ENCODE measurements around the gene TBCE.

Gene TBCE

DNA sequence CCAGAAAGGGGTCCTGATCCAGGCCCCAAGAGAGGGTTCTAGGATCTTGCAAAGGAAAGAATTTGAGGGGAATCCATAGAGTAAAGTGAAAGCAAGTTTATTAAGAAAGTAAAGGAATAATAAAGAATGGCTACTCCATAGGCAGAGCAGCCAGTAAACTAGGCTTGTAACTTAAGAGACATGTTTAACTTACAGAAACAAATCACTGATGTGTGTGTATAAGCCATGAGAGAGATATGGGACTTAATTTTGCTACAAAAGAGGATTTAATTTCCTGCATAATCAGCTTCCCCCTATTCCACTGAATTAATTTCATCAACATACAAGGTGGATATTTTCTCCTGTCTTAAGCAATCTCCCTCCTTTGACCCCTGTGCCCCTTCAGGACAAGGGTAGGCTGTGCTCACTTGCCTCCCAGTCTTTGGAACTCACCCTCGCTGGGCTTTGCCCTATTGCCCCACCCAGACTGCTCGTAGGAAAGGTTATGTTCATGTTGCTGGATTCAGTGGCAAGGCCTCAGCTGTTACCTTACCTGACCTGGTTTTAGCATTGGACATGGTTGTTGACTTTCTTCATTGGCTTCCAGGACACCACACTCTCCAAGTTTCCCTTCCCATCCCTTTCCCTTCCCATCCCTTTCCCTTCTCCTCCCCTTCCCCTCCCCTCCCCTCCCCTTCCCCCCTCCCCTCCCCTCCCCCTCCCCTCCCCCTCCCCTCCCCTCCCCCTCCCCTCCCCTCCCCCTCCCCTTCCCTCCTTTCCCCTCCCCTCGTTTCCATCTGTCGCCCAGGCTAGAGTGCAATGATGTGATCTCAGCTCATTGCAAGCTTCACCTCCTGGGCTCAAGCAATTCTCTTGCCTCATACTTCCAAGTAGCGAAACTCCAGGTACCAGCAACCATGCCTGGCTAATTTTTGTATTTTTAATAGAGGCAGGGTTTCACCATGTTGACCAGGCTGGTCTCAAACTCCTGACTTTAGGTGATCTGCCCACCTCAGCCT is 44.6 kb downstream of the TBCE start:
- DNase-seq, result no peak

DNA sequence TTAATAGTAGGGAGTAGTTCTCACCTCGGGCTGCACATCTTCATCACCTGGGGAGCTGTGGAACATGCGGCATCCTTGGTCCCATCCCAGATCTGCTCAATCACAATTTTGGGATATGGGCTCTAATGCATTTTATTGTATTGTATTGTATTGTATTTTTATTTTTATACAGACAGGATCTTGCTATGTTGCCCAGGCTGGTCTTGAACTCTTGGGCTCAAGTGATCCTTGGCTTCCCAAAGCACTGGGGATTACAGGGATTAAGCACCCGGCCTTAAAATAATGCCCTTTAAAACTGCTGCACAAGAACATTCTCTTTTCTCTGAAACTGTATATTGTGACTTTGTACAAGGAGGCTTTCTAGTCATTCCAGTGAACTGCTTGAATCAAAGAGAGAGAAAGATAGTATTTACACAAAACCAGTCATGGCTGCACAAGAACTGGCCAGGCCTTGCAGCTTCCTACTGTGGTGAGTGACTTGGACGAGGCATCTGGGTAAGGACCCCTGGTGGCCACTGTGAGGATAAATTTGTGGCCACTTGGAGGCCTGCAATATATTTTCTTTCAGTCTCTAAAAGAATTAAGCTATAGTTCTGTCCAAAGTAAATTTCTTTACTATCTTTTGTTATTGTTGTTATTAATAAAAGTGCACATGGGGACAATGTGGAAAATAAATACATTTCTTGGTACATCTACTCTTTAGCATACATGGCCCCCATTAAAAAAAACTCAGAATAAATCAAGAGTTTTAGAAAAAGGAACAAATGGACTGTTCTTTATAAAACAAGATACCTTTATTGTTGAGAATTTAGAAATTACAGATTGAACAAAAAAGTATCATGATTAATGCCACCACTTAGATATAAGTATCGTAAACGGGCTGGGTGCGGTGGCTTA is 48.0 kb downstream of the TBCE start:
- DNase-seq, result peak; percentile 59

DNA sequence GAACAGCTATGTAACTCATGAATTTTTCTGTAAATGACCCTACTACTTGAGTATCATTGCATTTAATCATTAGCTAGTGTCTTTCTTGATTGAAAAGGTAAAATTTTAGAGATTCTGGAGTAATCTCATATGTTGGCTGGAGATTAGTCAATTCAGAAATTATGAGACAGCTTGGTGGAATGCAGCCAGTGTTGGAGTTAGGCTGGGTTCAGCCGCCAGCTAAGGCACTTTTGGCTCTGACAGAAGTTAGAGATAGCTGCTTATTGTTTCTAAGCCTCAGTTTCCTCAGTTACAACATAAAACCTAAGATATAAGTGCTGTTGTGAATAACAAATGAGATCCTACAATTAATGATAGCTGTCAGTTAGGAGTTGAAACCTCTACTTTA is 49.4 kb downstream of the TBCE start:
- DNase-seq, result no peak

DNA sequence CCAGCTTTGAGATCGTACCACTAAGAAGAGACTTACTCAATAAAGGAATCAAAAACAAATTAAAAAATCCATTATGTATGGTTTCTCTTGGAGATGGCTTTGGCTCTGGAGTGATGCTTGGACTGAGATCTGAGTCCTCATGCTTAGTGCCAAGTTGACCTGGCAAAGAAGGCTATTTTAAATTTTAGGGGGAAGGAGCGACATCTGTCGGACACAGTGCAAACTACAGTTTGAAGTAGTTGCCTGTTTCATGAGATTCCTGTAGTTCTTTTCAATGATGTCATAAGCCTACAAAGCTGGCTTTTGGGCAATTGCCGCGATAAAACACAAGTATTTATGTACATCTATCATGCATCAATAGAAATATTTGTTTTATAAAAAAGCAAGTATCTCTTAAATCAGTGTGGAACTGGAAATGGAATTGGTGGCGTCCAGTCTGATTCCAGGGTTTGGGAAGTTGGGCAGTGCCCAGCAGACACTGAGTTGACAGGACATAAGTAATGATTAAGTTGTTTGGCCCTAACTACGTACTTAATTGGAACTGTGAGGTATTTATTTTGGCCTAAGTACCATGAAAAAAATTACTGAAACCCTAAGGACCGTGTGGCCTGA is 50.0 kb downstream of the TBCE start:
- DNase-seq, result peak; percentile 61

DNA sequence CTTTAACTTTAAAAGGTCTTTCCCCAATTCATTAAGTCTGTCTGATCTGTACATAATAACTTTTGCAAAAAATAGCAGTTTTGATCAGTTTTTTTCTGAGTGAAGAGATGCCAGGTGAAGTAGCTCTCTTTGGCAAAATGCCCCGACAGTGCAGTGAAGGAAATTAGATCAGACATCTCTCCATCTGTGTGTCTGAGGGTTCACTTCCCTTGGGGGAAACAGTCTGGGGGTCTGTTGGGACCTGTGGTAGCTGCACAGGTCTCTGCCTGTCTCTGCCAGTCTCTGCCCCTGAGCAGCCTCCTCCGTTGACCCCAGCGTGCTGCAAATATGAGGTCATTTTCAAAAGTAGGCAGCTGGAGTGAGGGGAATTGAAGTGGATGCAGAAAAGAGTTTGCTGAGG is 54.5 kb downstream of the TBCE start:
- DNase-seq, result no peak

DNA sequence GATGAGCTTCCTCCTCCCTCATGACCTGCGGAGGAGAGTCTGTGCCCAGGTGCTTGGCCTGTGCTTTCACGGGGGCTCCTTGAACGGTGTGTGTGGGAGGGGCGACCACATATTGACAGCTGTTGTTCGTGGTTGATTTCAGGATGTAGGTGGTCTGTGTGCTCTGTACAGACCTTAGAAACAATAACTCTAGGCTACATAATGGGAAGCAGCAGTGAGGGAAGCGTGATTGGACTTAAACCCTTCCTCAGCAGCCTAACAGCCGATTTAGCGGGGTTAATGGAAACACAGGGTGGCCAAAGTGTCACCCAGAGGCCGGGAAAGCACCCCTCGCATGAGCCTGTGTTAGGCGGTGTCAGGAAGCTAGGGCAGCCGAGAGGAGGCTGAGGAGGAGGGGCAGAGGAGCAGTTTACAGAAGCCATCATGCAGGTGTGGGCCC is 56.0 kb downstream of the TBCE start:
- DNase-seq, result peak; percentile 20

DNA sequence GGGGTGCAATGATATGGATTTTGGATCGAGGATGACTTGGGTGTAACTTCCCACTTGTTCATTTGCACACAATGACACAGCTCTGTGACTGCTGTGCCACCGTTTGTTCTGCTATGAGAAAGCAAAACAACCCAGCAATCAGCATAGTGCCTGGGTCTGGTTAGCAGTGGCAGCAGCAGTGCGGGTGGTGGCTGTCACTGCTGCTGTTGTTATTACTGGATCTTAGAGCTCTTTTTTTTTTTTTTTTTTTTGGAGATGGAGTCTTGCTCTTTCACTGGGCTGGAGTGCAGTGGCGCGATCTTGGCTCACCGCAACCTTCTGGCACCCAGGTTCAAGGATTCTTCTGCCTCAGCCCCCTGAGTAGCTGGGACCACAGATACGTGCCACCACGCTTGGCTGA is 56.9 kb downstream of the TBCE start:
- DNase-seq, result no peak

DNA sequence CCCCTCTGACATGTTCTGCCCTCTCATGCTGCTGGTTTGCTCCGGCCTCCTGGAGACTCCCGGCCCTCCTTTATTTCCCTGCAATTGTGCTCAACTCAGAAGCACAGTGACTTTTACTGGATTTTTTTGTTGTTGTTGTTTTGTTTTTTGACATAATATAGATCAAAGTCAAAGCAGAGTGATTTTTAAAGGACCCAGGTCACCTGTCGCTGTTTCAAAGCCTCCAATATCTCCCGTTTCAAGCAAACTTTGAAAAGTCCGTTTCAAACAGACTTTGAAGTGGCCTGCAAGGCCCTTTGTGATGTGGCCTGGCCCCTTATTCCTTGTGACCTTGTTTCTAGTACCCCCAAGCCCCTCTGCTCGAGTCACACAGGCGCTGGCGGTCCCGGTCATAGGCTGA is 58.1 kb downstream of the TBCE start:
- DNase-seq, result no peak

DNA sequence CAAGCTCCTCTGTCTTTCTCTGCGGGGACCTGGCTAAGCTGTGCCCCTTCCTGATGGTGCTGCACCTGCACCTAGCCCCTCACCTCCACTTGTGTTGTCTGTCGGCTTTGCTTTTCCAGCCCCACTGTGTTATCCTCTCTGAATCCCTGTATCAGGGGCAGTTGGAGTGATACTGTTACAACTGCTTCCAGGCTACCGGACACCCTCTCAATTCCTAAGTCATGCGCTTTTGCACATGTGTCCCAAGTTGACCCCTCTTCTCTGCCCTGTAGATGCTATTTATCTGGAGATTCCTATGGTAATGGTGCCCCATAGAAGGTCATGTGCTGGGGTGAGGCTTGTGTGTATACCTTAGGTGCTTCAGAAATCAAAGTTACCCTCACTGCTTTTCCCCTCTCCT is 58.9 kb downstream of the TBCE start:
- DNase-seq, result no peak

DNA sequence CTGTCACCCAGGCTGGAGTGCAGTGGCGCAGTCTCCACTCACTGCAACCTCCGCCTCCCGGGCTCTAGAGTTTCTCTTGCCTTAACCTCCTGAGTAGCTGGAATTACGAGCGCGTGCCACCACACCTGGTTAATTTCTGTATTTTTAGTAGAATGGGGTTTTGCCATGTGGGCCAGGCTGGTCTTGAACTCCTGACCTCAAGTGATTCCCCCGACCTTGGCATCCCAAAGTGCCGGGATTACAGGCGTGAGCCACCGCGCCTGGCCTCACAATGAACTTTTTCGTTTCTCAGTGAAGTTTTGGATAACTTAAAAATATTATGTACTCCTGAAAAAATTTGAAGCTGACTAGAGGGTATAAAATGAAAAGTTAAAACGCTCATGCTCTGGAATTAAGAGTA is 59.5 kb downstream of the TBCE start:
- no peak for DNase-seq

DNA sequence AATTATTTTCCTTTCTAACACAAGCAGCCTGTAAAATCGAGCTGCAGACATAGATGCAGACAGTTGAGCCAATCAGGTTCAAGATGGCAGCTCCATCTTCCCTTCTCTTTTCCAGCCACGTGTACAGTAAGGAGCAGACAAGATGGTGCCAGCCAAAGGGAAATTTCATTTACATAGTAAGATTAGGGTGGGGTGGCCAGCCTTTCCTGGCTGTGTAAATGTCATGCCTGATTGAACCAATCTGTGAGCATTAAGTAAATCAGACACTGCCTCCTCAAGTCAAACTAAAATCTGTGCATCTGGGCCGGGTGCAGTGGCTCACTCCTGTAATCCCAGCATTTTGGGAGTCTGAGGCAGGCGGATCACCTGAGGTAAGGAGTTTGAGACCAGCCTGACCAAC is 60.2 kb downstream of the TBCE start:
- no peak for DNase-seq

DNA sequence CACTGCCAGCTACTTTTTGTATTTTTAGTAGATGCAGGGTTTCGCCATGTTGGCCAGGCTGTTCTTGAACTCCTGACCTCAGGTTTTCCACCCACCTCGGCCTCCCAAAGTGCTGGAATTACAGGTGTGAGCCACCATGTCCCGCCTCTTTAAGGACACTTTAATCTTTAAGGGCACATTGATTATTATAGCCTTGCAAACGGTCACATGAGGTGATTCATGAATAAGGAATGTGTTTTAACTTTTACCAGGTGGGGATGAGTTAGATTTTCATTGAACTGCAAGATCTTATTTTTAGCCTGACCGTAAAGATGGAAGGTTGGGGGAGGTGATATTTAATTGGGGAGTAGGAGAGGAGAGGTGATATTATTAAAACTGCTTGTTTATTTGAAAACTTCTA is 61.9 kb downstream of the TBCE start:
- DNase-seq, result no peak

DNA sequence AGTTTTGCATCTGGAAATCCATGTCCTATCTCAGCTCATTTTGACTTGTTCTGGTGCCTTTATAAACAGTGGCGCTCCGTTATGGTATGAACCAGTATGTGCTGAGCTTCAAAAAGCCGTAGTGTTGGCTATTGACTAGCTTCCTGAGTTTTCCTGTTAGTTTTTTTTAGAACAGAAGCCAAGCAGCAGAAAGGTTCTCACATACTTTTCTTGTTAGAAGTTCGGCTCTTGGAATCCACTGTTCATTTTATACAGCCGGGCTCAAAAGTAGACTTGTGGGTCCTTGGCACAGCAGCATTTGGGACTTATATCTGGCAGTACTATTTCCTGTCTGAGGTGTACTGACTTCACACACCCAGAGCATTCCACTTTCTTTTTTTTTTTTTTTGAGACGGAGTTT is 63.8 kb downstream of the TBCE start:
- DNase-seq, result no peak

DNA sequence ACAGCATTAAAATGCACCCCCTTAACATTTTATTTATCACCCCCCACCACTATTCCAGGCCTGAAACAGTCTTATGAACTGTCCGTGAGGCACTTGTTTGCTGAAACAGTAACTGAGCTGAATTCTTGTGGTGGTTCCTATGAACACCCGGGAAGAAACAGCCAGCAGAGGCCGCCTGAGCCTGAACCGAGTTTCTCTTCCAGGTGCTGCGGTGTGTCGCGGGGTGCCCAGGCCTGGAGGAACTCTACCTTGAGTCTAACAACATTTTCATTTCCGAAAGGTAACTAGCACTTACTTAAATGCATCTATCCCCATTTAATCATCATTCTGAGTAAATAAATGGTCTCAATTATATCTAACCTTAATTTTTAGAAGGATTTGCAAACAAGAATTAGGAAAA is 66.8 kb downstream of the TBCE start:
- DNase-seq, result no peak

DNA sequence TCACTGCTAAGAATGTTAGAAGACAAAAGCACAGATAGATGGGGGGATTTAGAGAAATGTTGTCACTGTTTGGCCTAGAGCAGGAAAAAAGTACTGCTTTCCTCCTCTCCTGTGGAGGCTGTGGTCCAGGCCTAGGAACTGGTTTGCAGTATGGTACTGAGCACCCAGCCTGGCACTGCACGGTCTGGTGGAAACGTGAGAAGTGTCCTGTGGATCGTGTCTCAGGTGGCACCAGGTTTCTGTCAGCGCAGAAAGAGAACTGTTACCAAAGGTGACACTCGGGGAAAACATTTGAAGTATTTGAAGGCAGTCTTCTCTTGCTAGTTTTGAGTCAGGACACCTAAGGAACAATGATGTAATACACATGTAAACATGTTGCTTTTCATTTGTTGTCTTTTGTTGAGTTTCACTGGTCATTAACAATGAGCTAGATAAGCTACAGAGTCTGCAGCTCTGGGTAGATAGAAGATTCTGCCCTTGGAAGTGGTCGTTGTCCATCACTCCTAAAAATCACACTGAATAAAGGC is 74.0 kb downstream of the TBCE start:
- no peak for DNase-seq

DNA sequence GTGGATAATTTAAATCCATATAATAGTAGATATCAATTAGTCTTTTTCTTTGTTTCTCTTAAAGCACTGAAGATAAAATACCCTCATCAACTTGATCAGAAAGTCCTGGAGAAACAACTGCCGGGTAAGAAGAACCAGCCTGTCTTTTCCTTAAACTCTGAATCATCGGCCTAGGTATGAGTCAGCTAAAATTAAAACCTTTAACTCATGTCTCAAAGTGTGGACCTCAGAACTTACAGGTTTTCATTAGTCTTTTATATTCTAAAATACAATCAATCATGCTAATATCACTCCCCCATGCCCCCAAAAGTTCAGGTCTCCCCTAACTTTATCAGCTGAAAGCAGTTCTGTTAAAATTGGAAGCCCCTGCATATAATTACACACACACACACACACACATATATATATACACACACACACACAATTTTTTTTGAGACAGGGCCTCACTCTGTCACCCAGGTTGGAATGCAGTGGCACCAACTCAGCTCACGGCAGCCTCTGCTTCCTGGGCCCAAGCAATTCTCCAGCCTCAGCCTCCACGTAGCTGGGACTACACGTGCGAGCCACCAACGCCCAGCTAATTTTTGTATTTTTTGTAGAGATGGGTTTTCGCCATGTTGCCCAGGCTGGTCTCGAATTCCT is 75.7 kb downstream of the TBCE start:
- no peak for DNase-seq

DNA sequence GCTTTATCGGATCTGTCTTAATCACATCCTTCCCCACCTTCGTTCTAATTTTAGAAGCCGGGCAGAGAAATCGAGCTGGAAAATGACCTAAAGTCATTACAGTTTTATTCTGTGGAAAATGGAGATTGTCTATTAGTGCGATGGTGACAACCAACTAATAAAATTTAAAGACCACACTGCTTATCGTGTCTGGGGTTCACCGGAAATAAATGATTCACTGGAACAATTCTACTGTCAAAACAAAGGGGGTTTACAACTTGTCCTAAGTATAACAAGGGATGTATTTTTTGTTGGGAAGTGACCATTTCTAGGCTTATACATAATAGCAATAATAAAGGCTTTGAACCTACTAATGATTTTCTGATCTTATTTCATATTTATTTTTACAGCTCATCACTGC is 81.4 kb downstream of the TBCE start:
- DNase-seq, result no peak

DNA sequence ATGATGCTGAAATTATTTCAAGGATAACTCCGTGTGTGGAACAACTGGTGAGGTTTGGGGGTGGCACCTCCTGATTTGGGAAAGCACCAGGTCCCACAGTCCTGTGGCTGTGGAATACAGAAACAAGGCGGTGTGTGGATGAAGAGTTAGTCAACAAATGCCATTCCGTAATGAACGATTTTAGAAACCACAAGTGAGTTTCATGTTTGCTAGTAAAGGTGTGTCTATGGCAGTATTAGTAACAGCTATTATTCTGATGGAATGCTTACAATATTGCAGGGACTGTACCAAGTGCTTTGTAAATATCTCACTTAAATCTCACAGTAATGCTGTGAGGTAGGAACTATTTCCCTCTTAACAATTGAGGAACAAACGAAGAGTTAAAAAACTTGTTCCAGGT is 83.2 kb downstream of the TBCE start:
- DNase-seq, result no peak

DNA sequence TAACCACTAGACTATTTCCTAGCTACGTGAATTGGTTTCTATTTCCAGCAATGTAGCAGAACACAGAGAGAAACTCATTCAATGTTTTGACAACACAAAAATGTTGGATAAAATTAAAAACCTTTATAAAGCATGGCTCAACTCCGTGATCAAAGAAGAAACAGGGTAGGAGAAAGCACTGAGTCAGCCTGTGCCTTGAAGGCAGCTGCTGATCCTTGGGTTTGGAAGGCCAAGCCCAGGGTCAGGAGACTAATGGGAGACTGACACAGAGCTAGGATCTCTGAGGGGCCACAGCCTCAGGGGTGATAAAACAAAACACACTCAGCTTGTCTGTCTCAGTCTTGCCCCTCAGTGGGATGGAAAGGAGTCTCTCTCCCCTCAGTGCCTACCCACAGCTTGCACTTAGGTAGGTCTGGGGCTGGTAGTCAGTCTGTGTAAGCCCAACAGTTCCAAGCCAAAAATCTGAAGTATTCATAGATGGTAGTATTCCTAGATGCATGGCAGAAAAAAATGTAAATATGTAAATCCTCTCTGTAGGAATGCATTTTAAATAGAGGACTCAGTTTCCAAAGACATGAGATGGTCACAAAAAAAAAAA is 83.8 kb downstream of the TBCE start:
- DNase-seq, result no peak

DNA sequence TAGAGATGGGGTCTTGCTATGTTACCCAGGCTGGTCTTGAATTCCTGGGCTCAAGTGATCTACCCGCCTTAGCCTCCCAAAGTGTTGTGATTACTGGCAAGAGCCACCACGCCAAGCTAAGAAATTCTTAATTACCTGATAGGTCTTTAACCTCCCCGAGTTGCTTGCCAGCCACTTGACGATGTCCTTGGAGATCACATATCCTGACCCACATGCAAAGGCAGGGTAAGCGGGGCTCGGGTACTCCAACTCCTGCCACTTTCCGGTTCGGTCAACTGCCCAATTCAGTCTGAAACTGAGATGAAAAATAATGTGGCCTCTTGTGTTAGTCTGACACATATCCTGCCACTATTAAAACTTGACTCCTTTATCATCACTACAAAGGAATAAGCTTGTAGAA is 86.8 kb downstream of the TBCE start:
- no peak for DNase-seq

DNA sequence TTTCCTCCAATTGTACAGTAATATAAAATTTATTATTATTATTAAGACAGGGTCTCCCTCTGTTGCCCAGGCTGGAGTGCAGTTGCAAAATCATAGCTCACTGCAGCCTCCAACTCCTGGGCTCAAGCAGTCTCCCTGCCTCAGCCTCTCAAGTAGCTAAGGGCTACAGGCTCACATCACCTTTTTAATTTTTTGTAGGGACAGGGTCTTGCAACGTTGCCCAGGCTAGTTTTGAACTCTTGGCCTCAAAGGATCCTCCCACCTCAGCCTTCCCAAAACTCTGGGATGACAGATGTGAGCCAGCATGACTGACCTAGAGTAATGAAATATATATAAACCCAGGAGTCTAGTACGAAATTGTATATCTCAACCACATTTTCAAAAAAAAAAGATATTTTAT is 87.9 kb downstream of the TBCE start:
- no peak for DNase-seq

DNA sequence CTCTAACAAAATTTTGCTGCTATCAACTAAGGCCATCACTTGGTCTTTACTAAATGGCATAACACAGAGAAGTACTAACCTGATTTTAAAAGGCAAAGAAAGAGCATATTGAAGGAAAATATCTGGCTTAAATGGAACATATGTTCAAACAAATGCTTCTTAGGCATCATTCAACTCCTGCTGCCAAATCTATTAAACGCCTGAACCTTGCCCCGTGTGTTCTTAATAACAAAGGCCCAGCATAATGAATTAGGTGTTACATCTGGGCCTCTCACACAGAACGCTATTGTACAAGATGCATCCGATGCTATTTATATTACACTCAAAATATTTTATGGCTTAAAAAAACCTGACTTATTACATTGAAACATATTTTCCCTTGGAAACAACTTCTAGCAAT is 88.6 kb downstream of the TBCE start:
- DNase-seq, result no peak

Measured in activated naive CD4-positive, alpha-beta T cell treated with Interleukin-2 at 50 U/mL for 16 hours (primary cell).